Coronary artery (tissue), 2 donors: ENCODE results near the gene NEK9.
A peak's percentile ranks its signal among the peaks of the same experiment; 100 is the strongest.

Source experiments
- DNase-seq: peaks from one replicate; pipeline ENCODE4 v3.0.0-alpha.2; 2017; ENCODE audit warnings: low spot score
- H3K27ac ChIP-seq, 2 donors: fragments of 200-600 bp; sonication (generic); one replicate each; pipeline ENCODE4 v1.5.1; 2016 to 2019
- H3K4me3 ChIP-seq: fragments of 200-600 bp; sonication (generic); 2 replicates; pipeline ENCODE4 v1.5.1; 2016; ENCODE audit warnings: mild to moderate bottlenecking, moderate library complexity
- TF ChIP-seq, protein P1 (sequence below): fragments of 200-600 bp; sonication (generic); IDR thresholded peaks from one replicate; pipeline ENCODE4 v1.5.1; 2019; ENCODE audit warnings: antibody characterized with exemption

NEK9 gene

GRCh38 chr14:75144944-75145343 lies 18.1 kb upstream of the NEK9 start:
- peak overlapping the region; percentile 36 to 55 for H3K27ac ChIP-seq
- DNase-seq: no peak
- H3K4me3 ChIP-seq: no peak overlapping the region
- TF ChIP-seq, protein P1, sequence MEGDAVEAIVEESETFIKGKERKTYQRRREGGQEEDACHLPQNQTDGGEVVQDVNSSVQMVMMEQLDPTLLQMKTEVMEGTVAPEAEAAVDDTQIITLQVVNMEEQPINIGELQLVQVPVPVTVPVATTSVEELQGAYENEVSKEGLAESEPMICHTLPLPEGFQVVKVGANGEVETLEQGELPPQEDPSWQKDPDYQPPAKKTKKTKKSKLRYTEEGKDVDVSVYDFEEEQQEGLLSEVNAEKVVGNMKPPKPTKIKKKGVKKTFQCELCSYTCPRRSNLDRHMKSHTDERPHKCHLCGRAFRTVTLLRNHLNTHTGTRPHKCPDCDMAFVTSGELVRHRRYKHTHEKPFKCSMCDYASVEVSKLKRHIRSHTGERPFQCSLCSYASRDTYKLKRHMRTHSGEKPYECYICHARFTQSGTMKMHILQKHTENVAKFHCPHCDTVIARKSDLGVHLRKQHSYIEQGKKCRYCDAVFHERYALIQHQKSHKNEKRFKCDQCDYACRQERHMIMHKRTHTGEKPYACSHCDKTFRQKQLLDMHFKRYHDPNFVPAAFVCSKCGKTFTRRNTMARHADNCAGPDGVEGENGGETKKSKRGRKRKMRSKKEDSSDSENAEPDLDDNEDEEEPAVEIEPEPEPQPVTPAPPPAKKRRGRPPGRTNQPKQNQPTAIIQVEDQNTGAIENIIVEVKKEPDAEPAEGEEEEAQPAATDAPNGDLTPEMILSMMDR: no peak

DNA sequence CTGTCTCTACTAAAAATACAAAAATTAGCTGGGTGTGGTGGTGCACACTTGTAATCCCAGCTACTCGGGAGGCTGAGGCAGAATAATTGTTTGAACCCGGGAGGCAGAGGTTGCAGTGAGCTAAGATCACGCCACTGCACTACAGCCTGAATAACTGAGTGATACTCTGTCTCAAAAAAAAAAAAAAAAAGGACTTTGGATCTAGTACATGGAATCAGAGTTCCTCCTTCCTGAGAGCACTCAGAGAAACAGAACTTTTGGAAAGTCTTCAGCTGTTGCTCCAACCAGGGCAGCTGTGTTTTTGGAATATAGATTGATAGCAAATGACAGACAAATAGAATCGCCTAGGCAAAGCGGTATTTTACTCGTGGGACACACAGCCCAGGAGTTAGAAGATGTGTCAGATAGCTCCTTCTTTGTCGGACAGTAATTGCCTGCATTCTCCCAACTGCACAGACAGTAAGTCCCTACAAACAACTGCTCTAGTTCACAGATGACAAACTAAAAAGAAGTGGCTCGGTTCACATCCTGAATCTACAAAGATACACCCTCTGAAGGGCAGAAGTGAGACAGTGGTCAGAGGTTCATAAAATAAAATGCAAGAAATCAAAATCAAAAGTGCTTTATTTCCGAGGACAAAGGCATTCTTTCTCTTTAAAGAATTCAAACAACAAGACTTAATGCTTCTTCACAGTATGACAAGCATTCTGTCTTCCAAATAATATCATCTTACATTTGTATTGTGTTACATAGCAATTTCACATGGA lies 17.1 kb upstream of the NEK9 start:
- no peak for DNase-seq
- Histone ChIP-seq H3K27ac (peak overlapping the region; percentile 36 to 67), H3K4me3 (no peak overlapping the region)
- TF ChIP-seq, protein P1: no peak

GRCh38 chr14:75142494-75142893 lies 15.6 kb upstream of the NEK9 start:
- TF ChIP-seq, protein P1: no peak
- Histone ChIP-seq H3K27ac (peak overlapping the region in 1 of 2 donors; percentile 14), H3K4me3 (no peak overlapping the region)
- no peak for DNase-seq

DNA sequence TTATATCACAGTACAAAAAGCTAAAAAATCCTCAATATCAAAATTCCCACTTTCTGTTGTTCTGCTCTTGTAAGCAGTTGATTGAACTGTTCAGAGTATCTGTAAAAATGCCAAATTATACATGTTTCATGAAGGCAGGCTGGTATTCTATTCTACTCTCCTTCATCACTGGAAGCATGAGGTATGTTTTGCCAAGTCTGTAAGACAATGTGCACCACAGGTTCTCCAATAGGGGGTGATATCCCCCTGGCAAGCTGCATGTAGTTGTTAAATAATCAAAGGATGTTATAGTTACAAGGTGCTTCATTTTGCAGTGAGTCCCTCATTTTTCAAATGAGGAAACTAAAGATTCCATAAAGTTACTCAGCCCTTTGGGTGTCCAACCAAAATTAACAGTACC lies 15.1 kb upstream of the NEK9 start:
- TF ChIP-seq, protein P1: no peak
- H3K4me3 ChIP-seq: no peak overlapping the region
- H3K27ac ChIP-seq: peak overlapping the region in 1 of 2 donors; percentile 14
- DNase-seq: no peak

- H3K27ac ChIP-seq: peak overlapping the region in 1 of 2 donors; percentile 14
- TF ChIP-seq, protein P1: no peak
- no peak for DNase-seq
- no peak overlapping the region for H3K4me3 ChIP-seq
Observed at GRCh38 chr14:75141062-75141461, 14.2 kb upstream of the NEK9 start.

DNA sequence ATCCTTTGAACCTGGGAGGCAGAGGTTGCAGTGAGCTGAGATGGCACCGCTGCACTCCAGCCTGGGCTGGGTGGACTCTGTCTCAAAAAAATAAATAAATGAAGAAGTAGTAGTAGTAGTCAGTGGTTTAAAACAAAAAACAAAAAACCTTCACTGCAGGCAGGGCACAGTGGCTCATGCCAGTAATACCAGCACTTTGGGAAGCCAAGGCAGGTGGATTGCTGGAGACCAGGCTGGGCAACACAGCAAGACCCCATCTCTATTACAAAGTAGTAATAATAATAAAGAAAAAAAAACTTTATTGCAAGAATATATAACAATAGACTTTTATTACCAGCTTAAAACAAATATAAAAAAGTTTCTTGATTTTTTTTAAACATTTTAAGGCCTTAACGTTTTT lies 13.8 kb upstream of the NEK9 start:
- Histone ChIP-seq H3K4me3 (no peak overlapping the region), H3K27ac (no peak overlapping the region)
- TF ChIP-seq, protein P1: no peak
- no peak for DNase-seq

DNA sequence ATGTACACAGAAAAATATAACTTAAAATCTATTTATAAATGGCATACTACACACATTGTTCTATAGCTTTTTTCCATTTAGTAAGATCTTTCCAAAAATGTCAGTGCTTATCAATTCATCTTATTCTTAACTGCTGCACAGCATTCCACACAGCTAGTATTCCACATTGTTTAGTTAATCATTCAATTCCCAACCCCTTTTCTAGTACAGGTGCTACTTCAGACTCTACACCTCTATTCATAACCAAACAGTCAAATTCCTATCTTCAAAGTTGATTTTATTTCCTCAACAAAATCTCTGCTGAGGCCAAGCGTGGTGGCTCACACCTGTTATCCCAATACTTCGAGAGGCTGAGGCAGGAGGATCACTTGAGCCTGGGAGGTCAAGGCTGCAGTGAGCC lies 12.3 kb upstream of the NEK9 start:
- Histone ChIP-seq H3K4me3 (no peak overlapping the region), H3K27ac (peak overlapping the region in 1 of 2 donors; percentile 0)
- DNase-seq: no peak
- TF ChIP-seq, protein P1: no peak
